Smooth muscle cell (in vitro differentiated cells): ENCODE measurements around the gene CTSD. TPM values are rescaled to one million over a fixed set of nuclear protein-coding genes. Genes with fewer than 3 reads are reported as not detected.

ENCODE experiments used
- DNase-seq: peaks from one replicate; lab custom pipeline; 2025; ENCODE audit not compliant: unreplicated experiment; lab: John Stamatoyannopoulos, UW
- H2AFZ ChIP-seq: fragments of 200-600 bp; sonication (generic); 2 replicates; pipeline ENCODE4 v1.6.0; 2016; ENCODE audit warnings: antibody characterized with exemption, low read depth, mild to moderate bottlenecking
- H3F3A ChIP-seq: fragments of 200-600 bp; sonication (generic); 2 replicates; pipeline ENCODE4 v1.6.0; 2017; ENCODE audit warnings: antibody characterized with exemption, low read depth
- H3K27ac ChIP-seq: fragments of 200-600 bp; sonication (generic); 2 replicates; pipeline ENCODE4 v1.5.1; 2016; ENCODE audit warnings: low read depth, mild to moderate bottlenecking
- H3K27me3 ChIP-seq: fragments of 200-600 bp; sonication (generic); 2 replicates; pipeline ENCODE4 v1.6.1; 2016; ENCODE audit warnings: low read depth, mild to moderate bottlenecking
- H3K36me3 ChIP-seq: fragments of 200-600 bp; sonication (generic); 2 replicates; pipeline ENCODE4 v1.5.1; 2016; ENCODE audit warnings: low read depth
- H3K4me1 ChIP-seq: fragments of 200-600 bp; sonication (generic); 2 replicates; pipeline ENCODE4 v1.5.1; 2016; ENCODE audit warnings: low read depth
- H3K4me2 ChIP-seq: fragments of 200-600 bp; sonication (generic); 2 replicates; pipeline ENCODE4 v1.6.0; 2016; ENCODE audit warnings: mild to moderate bottlenecking
- H3K4me3 ChIP-seq: fragments of 200-600 bp; sonication (generic); 2 replicates; pipeline ENCODE4 v1.5.1; 2016; ENCODE audit warnings: mild to moderate bottlenecking
- H3K79me2 ChIP-seq: fragments of 200-600 bp; sonication (generic); 2 replicates; pipeline ENCODE4 v1.6.0; 2016; ENCODE audit warnings: low read depth, mild to moderate bottlenecking
- H3K9ac ChIP-seq: fragments of 200-600 bp; sonication (generic); 2 replicates; pipeline ENCODE4 v1.6.0; 2016; ENCODE audit warnings: low read depth
- H3K9me3 ChIP-seq: fragments of 200-600 bp; sonication (generic); replicated peaks from 2 replicates; pipeline ENCODE4 v1.5.1; 2016; ENCODE audit warnings: low read depth
- H4K20me1 ChIP-seq: fragments of 200-600 bp; sonication (generic); 2 replicates; pipeline ENCODE4 v1.6.0; 2016; ENCODE audit warnings: low read depth
- CTCF ChIP-seq: fragments of 200-600 bp; sonication (generic); IDR thresholded peaks from 2 replicates; pipeline ENCODE4 v1.5.1; 2017; ENCODE audit warnings: borderline replicate concordance, mild to moderate bottlenecking, antibody characterized with exemption; ENCODE audit not compliant: insufficient read depth, poor library complexity, severe bottlenecking
- WGBS: methylation state at CpG from one replicate; pipeline ENCODE4 v1.1.7; 2016; ENCODE audit warnings: low lambda C conversion rate; 5-methylcytosine and 5-hydroxymethylcytosine counted together
- polyA plus RNA-seq: library from polyadenylated mRNA; unstranded; fragments of >200 nt; fragmentation: Nextera tagmentation; extraction: Ambion mirVana; gene quantifications from 2 replicates; pipeline ENCODE4 v1.2.1, GENCODE V29; 2016
- total RNA-seq: library from RNA; depleted of rRNA; stranded (reverse); fragments of >200 nt; gene quantifications from 2 replicates; pipeline ENCODE4 v1.2.3, GENCODE V29; 2014

CTSD gene
- total and polyA plus RNA-seq, 2 experiments from 2014 or later, result 101 to 301 TPM

GRCh38 chr11:1753229-1753928, 10.3 kb downstream of the CTSD start:
- Histone ChIP-seq H3K9me3 (no peaks in the 10 kb centered on the region), H4K20me1 (peaks cover 5% of the 10 kb centered on the region), H3K9ac (no peak overlapping the region), H3F3A (peaks cover 4% of the 10 kb centered on the region), H3K4me2 (no peak overlapping the region), H2AFZ (no peak overlapping the region), H3K4me1 (peaks cover 14% of the 10 kb centered on the region), H3K36me3 (no peaks in the 10 kb centered on the region), H3K27me3 (no peaks in the 10 kb centered on the region), H3K27ac (no peak overlapping the region), H3K4me3 (no peak overlapping the region), H3K79me2 (no peaks in the 10 kb centered on the region)
- DNase-seq, result no peak
- no peak for TF ChIP-seq CTCF
- WGBS, result 96% methylated on average over 26 of the region's 38 CpGs

GRCh38 chr11:1752907-1753228, 10.9 kb downstream of the CTSD start:
- Histone ChIP-seq H3K9me3 (no peaks in the 10 kb centered on the region), H4K20me1 (peaks cover 10% of the 10 kb centered on the region), H3K36me3 (no peaks in the 10 kb centered on the region), H3K27ac (no peak overlapping the region), H3K4me1 (peaks cover 15% of the 10 kb centered on the region), H3K9ac (no peak overlapping the region), H3F3A (peaks cover 4% of the 10 kb centered on the region), H3K79me2 (no peaks in the 10 kb centered on the region), H2AFZ (no peak overlapping the region), H3K27me3 (no peaks in the 10 kb centered on the region), H3K4me3 (no peak overlapping the region), H3K4me2 (no peak overlapping the region)
- DNase-seq, result no peak
- no peak for TF ChIP-seq CTCF
- WGBS, result 93% methylated on average over 10 of the region's 10 CpGs

DNA sequence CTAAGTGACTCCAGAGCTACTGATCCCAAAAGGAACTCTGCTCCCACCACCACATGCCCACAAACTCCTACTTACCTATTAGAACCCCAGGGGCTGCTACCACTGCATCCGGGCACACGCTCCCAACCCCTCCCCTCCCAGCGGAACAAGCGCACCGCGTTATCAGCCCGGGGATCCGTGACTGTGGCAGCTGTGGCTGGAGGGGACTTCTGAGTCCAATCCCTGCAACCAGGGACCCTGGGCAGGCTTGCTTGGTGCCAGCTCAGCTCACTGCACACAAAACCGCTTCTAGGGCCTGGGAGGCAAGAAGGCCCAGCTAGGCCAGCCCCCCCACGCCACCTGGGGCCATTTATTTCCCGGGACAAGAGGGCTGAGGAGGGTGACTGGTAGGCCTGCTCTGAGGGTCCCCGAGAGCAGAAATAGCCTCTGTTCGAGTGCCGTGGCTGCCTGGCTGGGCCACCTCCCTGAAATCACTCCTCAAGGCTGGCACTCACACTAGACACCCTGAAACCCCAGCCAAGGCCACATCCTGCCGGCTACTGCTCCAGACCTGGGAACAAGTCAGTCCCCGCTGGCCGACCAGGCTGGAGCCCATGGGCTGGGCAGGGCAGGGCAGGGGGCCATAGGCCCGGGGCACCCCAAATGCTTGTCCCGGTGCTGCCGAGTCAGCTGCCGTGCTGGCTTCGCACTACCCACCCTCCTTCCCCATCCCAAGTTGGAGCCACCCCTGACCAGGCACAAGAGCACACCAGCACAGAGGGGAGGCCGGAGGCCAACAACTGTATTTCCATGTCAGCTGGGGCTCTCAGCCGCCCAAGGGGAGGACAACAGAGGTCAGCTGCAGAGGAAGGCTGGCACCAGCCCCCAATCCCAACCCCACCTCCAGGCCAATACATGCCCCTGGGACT, 11.5 kb downstream of the CTSD start:
- Histone ChIP-seq H3K9ac (no peak overlapping the region), H3K4me3 (no peak overlapping the region), H3F3A (peaks cover 4% of the 10 kb centered on the region), H3K79me2 (no peaks in the 10 kb centered on the region), H3K4me1 (peaks cover 15% of the 10 kb centered on the region), H3K27ac (no peak overlapping the region), H2AFZ (no peak overlapping the region), H3K36me3 (no peaks in the 10 kb centered on the region), H3K9me3 (no peaks in the 10 kb centered on the region), H3K4me2 (no peak overlapping the region), H4K20me1 (peaks cover 16% of the 10 kb centered on the region), H3K27me3 (no peaks in the 10 kb centered on the region)
- WGBS, result 92% methylated on average over 24 of the region's 24 CpGs
- no peak for TF ChIP-seq CTCF
- no peak for DNase-seq
